ENCODE data around the gene ZSWIM4. TPM values are rescaled to one million over a fixed set of nuclear protein-coding genes. Genes with fewer than 3 reads are reported as not detected.
A peak's percentile ranks its signal among the peaks of the same experiment; 100 is the strongest.

ZSWIM4 gene
- total and polyA plus RNA-seq, 2 of the 13 experiments (the other 11 are each of a cell fraction or from before 2014, with no cell fraction given): 0.33 to 0.86 TPM

DNA sequence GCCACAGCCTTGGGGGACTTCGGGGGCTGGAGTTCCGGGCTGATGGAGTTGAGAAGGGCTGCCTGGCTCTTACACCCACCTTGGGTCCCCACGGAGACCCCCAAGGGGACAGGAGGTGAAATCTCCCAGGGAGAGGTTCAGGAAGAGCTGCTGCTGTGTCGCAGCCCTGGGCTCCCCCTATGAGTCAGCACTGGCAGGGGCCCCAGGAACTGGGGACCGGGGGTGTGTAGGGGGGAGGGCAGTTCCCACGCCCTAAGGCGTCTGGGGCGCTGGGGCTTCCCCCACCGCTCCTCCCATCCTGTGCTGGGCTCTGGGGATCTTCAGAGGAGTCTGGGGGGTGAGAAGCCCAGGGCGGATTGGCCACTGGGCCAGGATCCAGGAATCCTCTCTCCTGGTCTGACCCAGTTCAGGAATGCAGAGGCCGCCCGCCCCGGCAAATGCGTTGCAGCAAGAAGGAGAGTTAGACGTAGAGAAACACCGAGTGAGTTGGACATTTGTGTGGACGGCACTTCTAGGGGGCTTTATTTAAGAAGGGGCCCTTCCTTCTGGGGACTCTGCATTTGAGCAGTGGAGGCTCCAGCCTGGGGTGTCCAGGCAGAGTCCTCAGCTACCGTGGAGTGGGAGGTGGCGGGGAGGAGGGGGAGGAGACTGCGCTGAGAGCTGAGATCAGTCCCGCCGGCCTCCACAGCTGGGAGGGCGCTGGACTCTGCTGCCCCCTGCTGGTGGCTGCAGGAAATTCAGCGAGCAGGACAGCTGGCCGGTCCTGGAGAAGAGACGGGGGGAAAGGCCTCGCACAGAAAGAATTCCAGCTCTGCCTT is 66.7 kb downstream of the ZSWIM4 start:
- Histone ChIP-seq H3K4me3 (replicated peaks in 1 of 3; ENCODE audit: insufficient read depth in 1 of 3, low read depth in 2 of 3, low read length in 3 of 3) (peak overlapping the region; percentile 67 to 77 (median 75)), H3K9me3 (ENCODE audit: low read length) (no peaks in the 10 kb centered on the region), H2AFZ (ENCODE audit: low read length) (peak overlapping the region; percentile 85), H3K27ac (ENCODE audit: extremely low read length, insufficient read depth, low read length) (peak overlapping the region; percentile 54), H4K20me1 (ENCODE audit: insufficient read depth, low read length) (no peaks in the 10 kb centered on the region), H3K36me3 (replicated peaks in 1 of 2; ENCODE audit: control insufficient read depth in 1 of 2, insufficient read depth in 2 of 2, low read length in 2 of 2) (no peaks in the 10 kb centered on the region), H3K79me2 (ENCODE audit: insufficient read depth, low read length) (no peaks in the 10 kb centered on the region), H3K4me1 (ENCODE audit: insufficient read depth, low read length) (peaks cover 36% of the 10 kb centered on the region), H3K27me3 (ENCODE audit: control insufficient read depth in 1 of 2, insufficient read depth in 2 of 2, low read length in 2 of 2) (peaks cover 0 to 9% of the 10 kb centered on the region in 2 experiments; a peak in 1 of 5 replicates), H3K4me2 (ENCODE audit: low read depth, low read length) (peak overlapping the region; percentile 92), H3K9ac (ENCODE audit: insufficient read depth, low read depth, low read length) (peak overlapping the region; percentile 82)
- no TSS peak for BruUV-seq (replicated peaks)
- ChIA-PET CTCF (ENCODE audit: low intra/inter-chr PET ratio, low total read pairs) (interaction anchor here (0.5 to 2.8 kb wide), 7 partner anchors 10 to 264 kb away, joined by 3 to 38 read pairs (median 4); no protein-coding TSS in a partner anchor), POLR2A (interaction anchor here (0.5 to 3.4 kb wide), 15 partner anchors 10 to 1707 kb away, joined by 3 to 30 read pairs (median 4); partner anchors contain the start of genes C19orf53, MRI1 and ZSWIM4)
- WGBS (ENCODE audit: low lambda C conversion rate): 5% methylated on average over 19 of the region's 27 CpGs
- intact Hi-C loops (cut with micrococcal nuclease; ENCODE audit: unreplicated experiment) (loop anchor here (1.0 to 5.0 kb wide), 2 partner anchors 77 to 265 kb away; no protein-coding TSS in a partner anchor), in situ Hi-C loops (cut with HindIII; ENCODE audit: extremely low pct_ligation_motif_present, low pct_unique_long_range_greater_than_20kb) (loop anchor here (5.0 kb wide), 1 partner anchor 80 kb away; no protein-coding TSS in a partner anchor)
- DNase-seq (ENCODE audit: low spot score) (peak; percentile 77), FAIRE-seq (peak; percentile 71), ATAC-seq (peak; percentile 82)
- TF ChIP-seq ZKSCAN8 (CRISPR knock-in tag; IDR thresholded peaks at IDR 0.05; ENCODE audit: borderline replicate concordance) (peak; percentile 77; the same call in 1 of the 2 replicates), ZNF501 (CRISPR knock-in tag; IDR thresholded peaks at IDR 0.05) (no peak; the same call in 1 of the 2 replicates), HMGXB4 (CRISPR knock-in tag; IDR thresholded peaks at IDR 0.05; ENCODE audit: borderline replicate concordance in 1 of 2, low read depth in 1 of 2) (peak; percentile 57 to 79; a peak in 2 of 4 replicates), ZMAT5 (CRISPR knock-in tag; IDR thresholded peaks at IDR 0.05; ENCODE audit: borderline replicate concordance, low read depth) (no peak), ZNF282 (IDR thresholded peaks at IDR 0.05; ENCODE audit: partially characterized antibody) (no peak), PREB (CRISPR knock-in tag; IDR thresholded peaks at IDR 0.05) (no peak), DNMT3B (CRISPR knock-in tag; conservative IDR thresholded peaks at IDR 0.05) (no peak), CBX5 (CRISPR knock-in tag; IDR thresholded peaks at IDR 0.05; ENCODE audit: borderline replicate concordance) (peak; percentile 67), SNAI1 (CRISPR knock-in tag; IDR thresholded peaks at IDR 0.05; ENCODE audit: borderline replicate concordance) (no peak), DPF2 (CRISPR knock-in tag; IDR thresholded peaks at IDR 0.05; ENCODE audit: borderline replicate concordance, low read depth) (no peak), ELK4 (CRISPR knock-in tag; IDR thresholded peaks at IDR 0.05; ENCODE audit: borderline replicate concordance) (no peak)
- TF ChIP-seq, protein P1, sequence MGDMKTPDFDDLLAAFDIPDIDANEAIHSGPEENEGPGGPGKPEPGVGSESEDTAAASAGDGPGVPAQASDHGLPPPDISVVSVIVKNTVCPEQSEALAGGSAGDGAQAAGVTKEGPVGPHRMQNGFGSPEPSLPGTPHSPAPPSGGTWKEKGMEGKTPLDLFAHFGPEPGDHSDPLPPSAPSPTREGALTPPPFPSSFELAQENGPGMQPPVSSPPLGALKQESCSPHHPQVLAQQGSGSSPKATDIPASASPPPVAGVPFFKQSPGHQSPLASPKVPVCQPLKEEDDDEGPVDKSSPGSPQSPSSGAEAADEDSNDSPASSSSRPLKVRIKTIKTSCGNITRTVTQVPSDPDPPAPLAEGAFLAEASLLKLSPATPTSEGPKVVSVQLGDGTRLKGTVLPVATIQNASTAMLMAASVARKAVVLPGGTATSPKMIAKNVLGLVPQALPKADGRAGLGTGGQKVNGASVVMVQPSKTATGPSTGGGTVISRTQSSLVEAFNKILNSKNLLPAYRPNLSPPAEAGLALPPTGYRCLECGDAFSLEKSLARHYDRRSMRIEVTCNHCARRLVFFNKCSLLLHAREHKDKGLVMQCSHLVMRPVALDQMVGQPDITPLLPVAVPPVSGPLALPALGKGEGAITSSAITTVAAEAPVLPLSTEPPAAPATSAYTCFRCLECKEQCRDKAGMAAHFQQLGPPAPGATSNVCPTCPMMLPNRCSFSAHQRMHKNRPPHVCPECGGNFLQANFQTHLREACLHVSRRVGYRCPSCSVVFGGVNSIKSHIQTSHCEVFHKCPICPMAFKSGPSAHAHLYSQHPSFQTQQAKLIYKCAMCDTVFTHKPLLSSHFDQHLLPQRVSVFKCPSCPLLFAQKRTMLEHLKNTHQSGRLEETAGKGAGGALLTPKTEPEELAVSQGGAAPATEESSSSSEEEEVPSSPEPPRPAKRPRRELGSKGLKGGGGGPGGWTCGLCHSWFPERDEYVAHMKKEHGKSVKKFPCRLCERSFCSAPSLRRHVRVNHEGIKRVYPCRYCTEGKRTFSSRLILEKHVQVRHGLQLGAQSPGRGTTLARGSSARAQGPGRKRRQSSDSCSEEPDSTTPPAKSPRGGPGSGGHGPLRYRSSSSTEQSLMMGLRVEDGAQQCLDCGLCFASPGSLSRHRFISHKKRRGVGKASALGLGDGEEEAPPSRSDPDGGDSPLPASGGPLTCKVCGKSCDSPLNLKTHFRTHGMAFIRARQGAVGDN (CRISPR knock-in tag; IDR thresholded peaks at IDR 0.05): peak; percentile 49
